HCT116 (cell line): Measurements from ENCODE around the gene PPP4R2. TPM values are rescaled to one million over a fixed set of nuclear protein-coding genes. Genes with fewer than 3 reads are reported as not detected.

ENCODE experiments used
- ATAC-seq: fragments of 200-7000 bp; cut with Tn5 transposase; 2 replicates; pipeline ENCODE4 v1.9.1; 2020; ENCODE audit warnings: mild to moderate bottlenecking, moderate library complexity
- BruUV-seq: library from RNA; stranded (reverse); fragments of 400-500 nt; replicated peaks from 2 replicates; lab custom pipeline; 2021; lab: Mats Ljungman, UMichigan
- CTCF ChIA-PET: fragments of 300-600 bp; sonication (Branson Sonifier 250); formaldehyde crosslinking; loops from one replicate; lab custom pipeline; 2021; ENCODE audit warnings: antibody characterized with exemption; lab: Charles Lee
- POLR2A ChIA-PET: fragments of 300-600, 350-600 bp; sonication (Branson Sonifier 250); formaldehyde crosslinking; loops from one replicate; lab custom pipeline; 2021; ENCODE audit warnings: antibody characterized with exemption; lab: Charles Lee
- RAD21 ChIA-PET, 2 experiments: fragments of 300-600 bp; sonication (Branson Sonifier 250); formaldehyde crosslinking; loops; one replicate each; lab custom pipeline; 2023; ENCODE audit warnings: low total read pairs in 2 of 2; ENCODE audit not compliant: uncharacterized antibody in 2 of 2, unreplicated experiment in 2 of 2, low non-redundant PET in 1 of 2; lab: Charles Lee
- DNase-seq: peaks from one replicate; pipeline ENCODE4 v3.0.0-alpha.2; 2010; ENCODE audit warnings: low read depth, low spot score
- H2AFZ ChIP-seq: fragments of 200-600 bp; shearing (Covaris generic), sonication (generic); 2 replicates; pipeline ENCODE4 v1.6.1; 2017; ENCODE audit warnings: low read depth, mixed run types, mixed read lengths, antibody characterized with exemption, low read length; ENCODE audit not compliant: poor library complexity, severe bottlenecking
- H3K27ac ChIP-seq: 2 replicates; pipeline ENCODE4 v1.5.1; 2012; ENCODE audit warnings: low read depth, low read length
- H3K27me3 ChIP-seq: fragments of 200-600 bp; sonication (generic); 2 replicates; pipeline ENCODE4 v1.6.1; 2016; ENCODE audit warnings: mixed run types, low read length, mixed read lengths; ENCODE audit not compliant: insufficient read depth
- H3K36me3 ChIP-seq, 2 experiments: fragments of 200-500 bp in 1 of 2; fragments of 200-600 bp in 1 of 2; sonication (Bioruptor generic) in 1 of 2; sonication (generic) in 1 of 2; 2 replicates each; pipeline versions ENCODE4 v1.5.1 to v1.6.1; 2014 to 2016; ENCODE audit warnings: low read length in 2 of 2, inconsistent platforms in 1 of 2, mixed read lengths in 1 of 2, mixed run types in 1 of 2; ENCODE audit not compliant: insufficient read depth in 2 of 2, control insufficient read depth in 1 of 2
- H3K4me1 ChIP-seq, 2 experiments: fragments of 200-600 bp in 1 of 2; sonication (generic) in 1 of 2; 2 replicates each; pipeline versions ENCODE4 v1.5.1 to v1.6.1; 2012 to 2017; ENCODE audit warnings: low read length in 2 of 2, inconsistent platforms in 1 of 2, mild to moderate bottlenecking in 1 of 2, mixed read lengths in 1 of 2, mixed run types in 1 of 2, moderate library complexity in 1 of 2; ENCODE audit not compliant: insufficient read depth in 2 of 2, control insufficient read depth in 1 of 2
- H3K4me2 ChIP-seq: fragments of 200-600 bp; sonication (generic); 2 replicates; pipeline ENCODE4 v1.6.1; 2017; ENCODE audit warnings: mixed run types, low read length, mixed read lengths
- H3K4me3 ChIP-seq, 2 experiments: fragments of 200-600 bp in 1 of 2; sonication (generic) in 1 of 2; replicated peaks in 1 of 2; 2 replicates each; pipeline ENCODE4 v1.5.1; 2011 to 2016; ENCODE audit warnings: low read length in 2 of 2, control low read depth in 1 of 2, low read depth in 1 of 2, mild to moderate bottlenecking in 1 of 2, mixed read lengths in 1 of 2, mixed run types in 1 of 2
- H3K79me2 ChIP-seq: fragments of 200-600 bp; sonication (generic); 2 replicates; pipeline ENCODE4 v1.6.1; 2017; ENCODE audit warnings: mild to moderate bottlenecking, mixed run types, low read length, moderate library complexity, mixed read lengths; ENCODE audit not compliant: insufficient read depth
- H3K9ac ChIP-seq: fragments of 200-600 bp; sonication (generic); 2 replicates; pipeline ENCODE4 v1.6.1; 2016; ENCODE audit warnings: low read length, mixed read lengths
- H3K9me2 ChIP-seq: fragments of 200-600 bp; sonication (generic), shearing (Covaris generic); 2 replicates; pipeline ENCODE4 v1.6.1; 2017; ENCODE audit warnings: mixed run types, mild to moderate bottlenecking, moderate library complexity; ENCODE audit not compliant: insufficient read depth
- H3K9me3 ChIP-seq, 2 experiments: fragments of 200-500 bp in 1 of 2; fragments of 200-600 bp in 1 of 2; sonication (Bioruptor generic) in 1 of 2; sonication (generic) in 1 of 2; 2 replicates each; pipeline ENCODE4 v1.6.1; 2014 to 2017; ENCODE audit warnings: low read length in 2 of 2, mixed read lengths in 2 of 2, inconsistent platforms in 1 of 2, low read depth in 1 of 2, mild to moderate bottlenecking in 1 of 2, mixed run types in 1 of 2, moderate library complexity in 1 of 2; ENCODE audit not compliant: control insufficient read depth in 1 of 2, insufficient read depth in 1 of 2
- H4K20me1 ChIP-seq: fragments of 200-600 bp; sonication (generic), shearing (Covaris generic); 2 replicates; pipeline ENCODE4 v1.6.1; 2017; ENCODE audit warnings: mixed run types, mild to moderate bottlenecking, moderate library complexity; ENCODE audit not compliant: insufficient read depth
- ATF3 ChIP-seq: IDR thresholded peaks from 2 replicates; pipeline ENCODE4 v1.6.1; 2012
- CEBPB ChIP-seq: IDR thresholded peaks from 2 replicates; pipeline ENCODE4 v1.6.1; 2012; ENCODE audit warnings: low read depth
- CTCF ChIP-seq, 3 experiments: fragments of 200-600 bp in 1 of 3; sonication (generic) in 1 of 3; IDR thresholded peaks in 2 of 3; conservative IDR thresholded peaks in 1 of 3; 2 replicates each; pipeline ENCODE4 v1.5.1; 2012 to 2017; ENCODE audit warnings: low read depth in 2 of 3, low read length in 2 of 3, antibody characterized with exemption in 1 of 3, borderline replicate concordance in 1 of 3, control low read depth in 1 of 3, mild to moderate bottlenecking in 1 of 3, mixed read lengths in 1 of 3, mixed run types in 1 of 3, moderate library complexity in 1 of 3; ENCODE audit not compliant: insufficient read depth in 1 of 3
- ELF1 ChIP-seq: IDR thresholded peaks from 2 replicates; pipeline ENCODE4 v1.6.1; 2012; ENCODE audit warnings: low read depth, borderline replicate concordance
- EZH2 ChIP-seq: fragments of 200-600 bp; sonication (generic); IDR thresholded peaks from 2 replicates; pipeline ENCODE4 v1.6.1; 2017; ENCODE audit warnings: antibody characterized with exemption, mixed run types
- FOSL1 ChIP-seq: IDR thresholded peaks from 2 replicates; pipeline ENCODE4 v1.6.1; 2012; ENCODE audit warnings: low read depth
- MAX ChIP-seq: IDR thresholded peaks from 2 replicates; pipeline ENCODE4 v1.6.1; 2012
- POLR2A ChIP-seq: IDR thresholded peaks from 2 replicates; pipeline ENCODE4 v1.7.0; 2011; ENCODE audit warnings: borderline replicate concordance; ENCODE audit not compliant: insufficient read depth, insufficient read length; ENCODE audit errors: extremely low read depth
- POLR2AphosphoS5 ChIP-seq: IDR thresholded peaks from 2 replicates; pipeline ENCODE4 v1.6.1; 2011; ENCODE audit warnings: mild to moderate bottlenecking, low read depth, low read length, moderate library complexity
- SP1 ChIP-seq: IDR thresholded peaks from 2 replicates; pipeline ENCODE4 v1.6.1; 2012; ENCODE audit warnings: low read depth
- TCF7L2 ChIP-seq: IDR thresholded peaks from 2 replicates; pipeline ENCODE4 v1.7.0; 2011; ENCODE audit warnings: borderline replicate concordance, inconsistent platforms; ENCODE audit not compliant: insufficient read depth, insufficient read length; ENCODE audit errors: extremely low read depth
- YY1 ChIP-seq: IDR thresholded peaks from 2 replicates; pipeline ENCODE4 v1.6.1; 2011; ENCODE audit warnings: low read length, low read depth, moderate library complexity, mild to moderate bottlenecking; ENCODE audit not compliant: insufficient replicate concordance; ENCODE audit errors: extremely low read depth
- ZBTB33 ChIP-seq: IDR thresholded peaks from 2 replicates; pipeline ENCODE4 v1.6.1; 2011; ENCODE audit warnings: mild to moderate bottlenecking, low read length, moderate library complexity; ENCODE audit not compliant: insufficient replicate concordance; ENCODE audit errors: extremely low read depth
- ZFX ChIP-seq: fragments of 450-650 bp; IDR thresholded peaks from 2 replicates; pipeline ENCODE4 v1.6.1; 2017
- ZNF274 ChIP-seq: fragments of 200-500 bp; sonication (Bioruptor generic); IDR thresholded peaks from 2 replicates; pipeline ENCODE4 v1.6.1; 2014; ENCODE audit warnings: mild to moderate bottlenecking, low read depth, low read length, inconsistent platforms
- intact Hi-C: fragments of 100-400 bp; cut with micrococcal nuclease; formaldehyde crosslinking; loops from 2 replicates; pipeline ENCODE4 v1.10.0; 2022
- total RNA-seq: library from RNA; stranded (reverse); gene quantifications from one replicate; pipeline ENCODE4 v1.2.1, GENCODE V29; 2021; ENCODE audit not compliant: unreplicated experiment

PPP4R2 gene
- total RNA-seq, 1 experiment from 2014 or later = 72.5 TPM

- ChIA-PET POLR2A (no interaction called here), RAD21 (no interaction called here), CTCF (no interaction called here)
- BruUV-seq = no TSS peak
- no peaks in the 10 kb centered on the region for H3K79me2 ChIP-seq
- no peak overlapping the region for H3K27ac ChIP-seq
- H2AFZ ChIP-seq = no peak overlapping the region
- no peaks in the 10 kb centered on the region for H3K9me3 ChIP-seq
- H3K9ac ChIP-seq = no peak overlapping the region
- H3K4me2 ChIP-seq = no peak overlapping the region
- no peak overlapping the region for H3K4me3 ChIP-seq
- DNase-seq = no peak
- H3K4me1 ChIP-seq = no peaks in the 10 kb centered on the region
- no peak for TF ChIP-seq MAX
- TF ChIP-seq YY1 = no peak
- no peak for TF ChIP-seq TCF7L2
- TF ChIP-seq ATF3 = no peak
- no peak for TF ChIP-seq POLR2AphosphoS5
- no peak for TF ChIP-seq CEBPB
- TF ChIP-seq ZBTB33 = no peak
- TF ChIP-seq ZNF274 = no peak
- TF ChIP-seq EZH2 = no peak
- no peak for TF ChIP-seq ELF1
- TF ChIP-seq POLR2A = no peak
- TF ChIP-seq CTCF (IDR thresholded peaks at IDR 0.05 in 2 of 3, conservative IDR thresholded peaks at IDR 0.05 in 1 of 3; ENCODE audit: borderline replicate concordance in 1 of 3, insufficient read depth in 1 of 3, low read depth in 2 of 3, low read length in 2 of 3) = no peak
- no peak for TF ChIP-seq ZFX
- TF ChIP-seq FOSL1 = no peak
- TF ChIP-seq SP1 = no peak
- TF ChIP-seq, all 23 proteins: peak for 0
- Histone ChIP-seq H4K20me1 (no peaks in the 10 kb centered on the region), H3K36me3 (no peaks in the 10 kb centered on the region), H3K27me3 (no peaks in the 10 kb centered on the region), H3K9me2 (no peaks in the 10 kb centered on the region)
- intact Hi-C loops = no loop called here
- no peak for ATAC-seq
Measured at GRCh38 chr3:73107676-73108187, 111.1 kb downstream of the PPP4R2 start.
